Subcutaneous abdominal adipose tissue (tissue), 5 donors: ENCODE results near the gene UPK1A.
"Not testable (repeated sequence)": the region's sequence is repeated elsewhere in the genome, so short reads cannot be mapped to it uniquely, and the experiment has no call there.

ENCODE experiments used
- H3K27ac ChIP-seq: one replicate; pipeline ENCODE4 v1.7.0; 2013; ENCODE audit warnings: low read depth, mild to moderate bottlenecking, inconsistent platforms, low read length, moderate library complexity
- H3K27me3 ChIP-seq, 5 donors: one replicate each; pipeline ENCODE4 v1.7.0; 2013; ENCODE audit warnings: low read length in 5 of 5, inconsistent platforms in 1 of 5; ENCODE audit not compliant: control insufficient read depth in 5 of 5, insufficient read depth in 4 of 5
- H3K36me3 ChIP-seq, 5 donors: one replicate each; pipeline ENCODE4 v1.7.0; 2013; ENCODE audit warnings: low read length in 5 of 5; ENCODE audit not compliant: control insufficient read depth in 5 of 5, insufficient read depth in 5 of 5
- H3K4me1 ChIP-seq, 5 donors: one replicate each; pipeline ENCODE4 v1.7.0; 2013; ENCODE audit warnings: low read length in 5 of 5, mild to moderate bottlenecking in 3 of 5, moderate library complexity in 1 of 5; ENCODE audit not compliant: control insufficient read depth in 5 of 5, insufficient read depth in 5 of 5
- H3K4me3 ChIP-seq, 5 donors: one replicate each; pipeline ENCODE4 v1.7.0; 2013; ENCODE audit warnings: low read length in 5 of 5, low read depth in 1 of 5
- H3K9ac ChIP-seq, 5 donors: one replicate each; pipeline ENCODE4 v1.7.0; 2013; ENCODE audit warnings: low read length in 5 of 5, mild to moderate bottlenecking in 4 of 5, moderate library complexity in 3 of 5
- H3K9me3 ChIP-seq, 5 donors: one replicate each; pipeline ENCODE4 v1.7.0; 2013; ENCODE audit warnings: low read length in 5 of 5; ENCODE audit not compliant: control insufficient read depth in 5 of 5
- donor health status: healthy.
- donor health status: healthy.
- donor health status: healthy.
- donor health status: healthy.
- donor health status: healthy.

The UPK1A gene

DNA sequence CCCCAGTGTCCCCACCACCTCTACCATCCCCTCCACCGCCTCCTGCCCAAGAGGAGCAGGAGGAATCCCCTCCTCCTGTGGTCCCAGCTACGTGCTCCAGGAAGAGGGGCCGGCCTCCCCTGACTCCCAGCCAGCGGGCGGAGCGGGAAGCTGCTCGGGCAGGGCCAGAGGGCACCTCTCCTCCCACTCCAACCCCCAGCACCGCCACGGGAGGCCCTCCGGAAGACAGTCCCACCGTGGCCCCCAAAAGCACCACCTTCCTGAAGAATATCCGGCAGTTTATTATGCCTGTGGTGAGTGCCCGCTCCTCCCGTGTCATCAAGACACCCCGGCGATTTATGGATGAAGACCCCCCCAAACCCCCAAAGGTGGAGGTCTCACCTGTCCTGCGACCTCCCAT is 54.3 kb downstream of the UPK1A start:
- Histone ChIP-seq H3K4me3 (no peak overlapping the region), H3K9me3 (no peaks in the 10 kb centered on the region), H3K27me3 (no peaks in the 10 kb centered on the region), H3K9ac (no peak overlapping the region), H3K27ac (no peak overlapping the region), H3K36me3 (peaks cover 0 to 59% (median 51%) of the 10 kb centered on the region in 5 donors), H3K4me1 (peaks cover 6 to 32% (median 26%) of the 10 kb centered on the region in 5 donors)

DNA sequence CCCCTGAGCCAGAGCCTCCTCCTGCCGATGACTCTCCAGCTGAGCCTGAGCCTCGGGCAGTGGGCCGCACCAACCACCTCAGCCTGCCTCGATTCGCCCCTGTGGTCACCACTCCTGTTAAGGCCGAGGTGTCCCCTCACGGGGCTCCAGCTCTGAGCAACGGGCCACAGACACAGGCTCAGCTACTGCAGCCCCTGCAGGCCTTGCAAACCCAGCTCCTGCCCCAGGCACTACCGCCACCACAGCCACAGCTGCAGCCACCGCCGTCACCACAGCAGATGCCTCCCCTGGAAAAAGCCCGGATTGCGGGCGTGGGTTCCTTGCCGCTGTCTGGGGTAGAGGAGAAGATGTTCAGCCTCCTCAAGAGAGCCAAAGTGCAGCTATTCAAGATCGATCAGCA is 55.1 kb downstream of the UPK1A start:
- Histone ChIP-seq H3K36me3 (peaks cover 0 to 66% (median 58%) of the 10 kb centered on the region in 5 donors), H3K27me3 (no peaks in the 10 kb centered on the region), H3K4me1 (peaks cover 6 to 25% (median 18%) of the 10 kb centered on the region in 5 donors), H3K4me3 (no peak overlapping the region), H3K27ac (no peak overlapping the region), H3K9me3 (no peaks in the 10 kb centered on the region), H3K9ac (no peak overlapping the region)

DNA sequence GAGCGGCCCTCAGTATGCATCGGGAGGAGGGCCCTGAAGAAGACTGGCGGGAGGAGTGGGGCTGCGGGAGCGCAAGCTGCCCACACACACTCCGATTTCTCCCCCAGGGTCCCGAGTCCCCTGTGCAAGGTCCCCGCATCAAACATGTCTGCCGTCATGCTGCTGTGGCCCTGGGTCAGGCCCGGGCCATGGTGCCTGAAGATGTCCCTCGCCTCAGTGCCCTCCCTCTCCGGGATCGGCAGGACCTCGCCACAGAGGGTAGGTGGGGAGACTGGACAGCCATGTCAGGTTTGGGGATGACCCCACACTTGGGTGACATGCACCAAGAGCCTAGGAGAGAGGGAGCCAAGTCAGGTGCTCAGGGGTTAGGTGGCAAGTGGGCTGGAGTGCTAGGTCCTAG is 56.1 kb downstream of the UPK1A start:
- no peak overlapping the region for H3K9ac ChIP-seq
- H3K27me3 ChIP-seq, result no peaks in the 10 kb centered on the region
- peaks cover 0 to 77% (median 68%) of the 10 kb centered on the region in 5 donors for H3K36me3 ChIP-seq

DNA sequence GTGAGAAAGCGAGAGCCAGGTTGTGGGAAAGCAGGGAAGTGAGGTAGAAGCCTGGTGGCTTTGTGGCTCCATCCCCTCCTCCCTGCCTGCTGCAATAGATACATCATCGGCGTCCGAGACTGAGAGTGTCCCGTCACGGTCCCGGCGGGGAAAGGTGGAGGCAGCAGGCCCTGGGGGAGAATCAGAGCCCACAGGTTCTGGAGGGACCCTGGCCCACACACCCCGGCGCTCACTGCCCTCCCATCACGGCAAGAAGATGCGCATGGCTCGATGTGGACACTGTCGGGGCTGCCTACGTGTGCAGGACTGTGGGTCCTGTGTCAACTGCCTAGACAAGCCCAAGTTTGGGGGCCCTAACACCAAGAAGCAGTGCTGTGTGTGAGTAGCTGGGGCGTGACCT is 56.6 kb downstream of the UPK1A start:
- no peak overlapping the region for H3K27ac ChIP-seq
- peaks cover 0 to 82% (median 72%) of the 10 kb centered on the region in 5 donors for H3K36me3 ChIP-seq
- no peak overlapping the region for H3K9ac ChIP-seq

More for the DNA sequence above, 56.1 kb downstream of the UPK1A start:
- Histone ChIP-seq H3K4me1 (peaks cover 6 to 16% (median 14%) of the 10 kb centered on the region in 5 donors), H3K4me3 (no peak overlapping the region), H3K27ac (no peak overlapping the region), H3K9me3 (no peaks in the 10 kb centered on the region)

DNA sequence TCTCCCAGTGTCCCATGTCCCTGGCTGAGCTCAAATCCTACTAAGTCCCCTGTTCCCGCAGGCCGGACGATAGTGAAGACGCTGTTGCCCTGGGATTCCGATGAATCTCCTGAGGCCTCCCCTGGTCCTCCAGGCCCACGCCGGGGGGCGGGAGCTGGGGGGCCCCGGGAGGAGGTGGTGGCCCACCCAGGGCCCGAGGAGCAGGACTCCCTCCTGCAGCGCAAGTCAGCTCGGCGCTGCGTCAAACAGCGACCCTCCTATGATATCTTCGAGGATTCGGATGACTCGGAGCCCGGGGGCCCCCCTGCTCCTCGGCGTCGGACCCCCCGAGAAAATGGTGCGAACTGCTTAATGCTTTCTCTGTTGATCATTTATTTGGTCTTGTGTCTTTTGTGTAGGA is 57.4 kb downstream of the UPK1A start:
- Histone ChIP-seq H3K9ac (no peak overlapping the region), H3K9me3 (no peaks in the 10 kb centered on the region), H3K4me3 (no peak overlapping the region), H3K4me1 (peaks cover 6 to 11% (median 10%) of the 10 kb centered on the region in 5 donors), H3K36me3 (peaks cover 0 to 89% (median 80%) of the 10 kb centered on the region in 5 donors), H3K27ac (no peak overlapping the region), H3K27me3 (no peaks in the 10 kb centered on the region)

More for the DNA sequence above, 56.6 kb downstream of the UPK1A start:
- H3K4me1 ChIP-seq, result peaks cover 6 to 16% (median 14%) of the 10 kb centered on the region in 5 donors
- H3K4me3 ChIP-seq, result no peak overlapping the region
- no peaks in the 10 kb centered on the region for H3K27me3 ChIP-seq
- H3K9me3 ChIP-seq, result no peaks in the 10 kb centered on the region

DNA sequence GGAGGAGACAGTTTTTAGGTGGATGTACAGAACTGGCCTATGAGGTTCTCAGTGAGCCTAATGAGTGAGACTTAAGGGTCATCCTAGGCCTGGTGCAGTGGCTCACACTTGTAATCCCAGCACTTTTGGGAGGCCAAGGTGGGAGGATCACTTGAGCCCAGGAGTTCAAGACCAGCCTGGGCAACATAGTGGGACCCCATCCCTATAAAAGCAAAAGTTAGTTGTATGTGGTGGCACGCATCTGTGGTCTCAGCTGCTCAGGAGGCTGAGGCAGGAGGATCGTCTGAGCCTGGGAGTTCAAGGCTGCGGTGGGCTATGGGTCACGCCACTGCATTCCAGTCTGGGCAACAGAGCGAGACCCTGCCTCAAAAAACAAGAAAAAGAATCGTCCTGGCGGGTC is 57.8 kb downstream of the UPK1A start:
- H3K4me3 ChIP-seq, H3K27me3 ChIP-seq, H3K27ac ChIP-seq, H3K9ac ChIP-seq, H3K4me1 ChIP-seq, H3K9me3 ChIP-seq: not testable (repeated sequence)
- H3K36me3 ChIP-seq, result peaks cover 0 to 94% (median 84%) of the 10 kb centered on the region in 5 donors

DNA sequence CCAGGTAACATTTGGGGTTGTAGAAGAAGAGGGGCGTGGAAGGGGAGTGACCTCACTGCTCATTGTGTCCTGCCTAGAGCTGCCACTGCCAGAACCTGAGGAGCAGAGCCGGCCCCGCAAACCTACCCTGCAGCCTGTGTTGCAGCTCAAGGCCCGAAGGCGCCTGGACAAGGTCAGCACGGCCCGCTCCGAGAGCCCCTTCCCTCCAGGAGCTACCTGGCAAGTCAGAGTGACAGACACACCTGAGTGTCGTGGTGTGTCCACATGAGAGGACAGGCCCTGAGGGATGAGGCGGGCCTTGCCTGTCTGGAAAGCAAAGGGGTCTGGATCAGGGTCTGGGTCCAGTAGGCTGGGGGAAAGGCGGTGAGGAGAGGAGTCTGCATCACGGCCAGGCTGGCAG is 58.2 kb downstream of the UPK1A start:
- Histone ChIP-seq H3K9ac (no peak overlapping the region), H3K4me1 (peaks cover 0 to 3% (median 1%) of the 10 kb centered on the region in 5 donors), H3K4me3 (no peak overlapping the region), H3K36me3 (peaks cover 0 to 97% (median 89%) of the 10 kb centered on the region in 5 donors), H3K27me3 (no peaks in the 10 kb centered on the region), H3K9me3 (no peaks in the 10 kb centered on the region), H3K27ac (no peak overlapping the region)

DNA sequence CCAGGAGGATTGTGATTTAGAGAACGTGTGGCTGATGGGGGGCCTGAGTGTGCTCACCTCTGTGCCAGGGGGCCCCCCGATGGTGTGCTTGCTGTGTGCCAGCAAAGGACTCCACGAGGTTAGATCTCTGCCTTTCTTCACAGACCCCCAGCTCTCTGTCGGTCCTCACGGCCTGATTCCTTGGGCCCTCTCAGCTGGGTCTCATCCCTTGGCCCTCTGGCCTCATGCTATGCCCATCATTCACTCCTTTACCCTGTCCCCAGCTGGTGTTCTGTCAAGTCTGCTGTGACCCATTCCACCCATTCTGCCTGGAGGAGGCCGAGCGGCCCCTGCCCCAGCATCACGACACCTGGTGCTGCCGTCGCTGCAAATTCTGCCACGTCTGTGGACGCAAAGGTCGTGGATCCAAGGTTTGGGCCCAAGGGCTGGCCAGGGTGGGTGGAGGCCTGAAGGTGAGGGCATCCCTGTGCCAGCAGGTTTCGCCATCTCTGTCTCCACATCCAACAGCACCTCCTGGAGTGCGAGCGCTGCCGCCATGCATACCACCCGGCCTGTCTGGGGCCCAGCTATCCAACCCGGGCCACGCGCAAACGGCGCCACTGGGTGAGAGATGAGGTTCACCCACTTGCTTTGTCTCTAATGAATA is 59.0 kb downstream of the UPK1A start:
- H3K9ac ChIP-seq, result no peak overlapping the region
- H3K36me3 ChIP-seq, result peaks cover 0 to 97% (median 92%) of the 10 kb centered on the region in 5 donors
- H3K27ac ChIP-seq, result no peak overlapping the region
- no peaks in the 10 kb centered on the region for H3K27me3 ChIP-seq
- H3K9me3 ChIP-seq, result no peaks in the 10 kb centered on the region
- no peaks in the 10 kb centered on the region for H3K4me1 ChIP-seq
- H3K4me3 ChIP-seq, result no peak overlapping the region

DNA sequence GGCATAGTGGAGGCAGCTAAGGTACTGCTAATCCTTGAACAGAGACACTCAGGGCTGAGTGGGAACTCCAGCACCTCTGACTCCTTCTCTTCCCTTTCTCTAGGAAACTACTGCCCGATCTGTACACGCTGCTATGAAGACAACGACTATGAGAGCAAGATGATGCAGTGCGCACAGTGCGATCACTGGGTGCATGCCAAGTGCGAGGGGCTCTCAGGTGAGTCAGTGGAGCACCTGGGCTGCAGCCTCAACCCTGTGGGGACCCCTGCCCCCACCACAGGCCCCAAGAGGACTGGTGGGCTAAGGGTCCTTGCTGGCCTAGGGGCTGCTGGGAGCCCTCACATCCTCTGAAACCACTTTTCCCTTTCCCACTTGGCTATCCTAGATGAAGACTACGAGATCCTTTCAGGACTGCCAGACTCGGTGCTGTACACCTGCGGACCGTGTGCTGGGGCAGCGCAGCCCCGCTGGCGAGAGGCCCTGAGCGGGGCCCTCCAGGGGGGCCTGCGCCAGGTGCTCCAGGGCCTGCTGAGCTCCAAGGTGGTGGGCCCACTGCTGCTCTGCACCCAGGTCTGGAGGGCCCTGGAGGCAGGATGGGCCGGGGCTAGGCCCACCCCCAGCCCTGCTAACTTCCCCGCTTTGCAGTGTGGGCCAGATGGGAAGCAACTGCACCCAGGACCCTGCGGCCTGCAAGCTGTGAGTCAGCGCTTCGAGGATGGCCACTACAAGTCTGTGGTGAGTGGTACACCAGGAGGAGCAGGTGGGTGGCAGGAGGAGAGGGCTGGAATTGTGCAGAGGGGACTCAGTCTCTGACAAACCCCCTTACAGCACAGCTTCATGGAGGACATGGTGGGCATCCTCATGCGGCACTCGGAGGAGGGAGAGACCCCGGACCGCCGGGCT is 61.0 kb downstream of the UPK1A start:
- Histone ChIP-seq H3K36me3 (peaks cover 0 to 100% (median 98%) of the 10 kb centered on the region in 5 donors), H3K4me1 (no peaks in the 10 kb centered on the region), H3K9ac (no peak overlapping the region), H3K9me3 (no peaks in the 10 kb centered on the region), H3K27ac (no peak overlapping the region), H3K27me3 (no peaks in the 10 kb centered on the region), H3K4me3 (no peak overlapping the region)
